NCI-H460 (cell line): Measurements from ENCODE around the gene HTR3C. TPM values are rescaled to one million over a fixed set of nuclear protein-coding genes. Genes with fewer than 3 reads are reported as not detected.

Source experiments
- DNase-seq: peaks from one replicate; pipeline ENCODE4 v3.0.0-alpha.2; 2016; ENCODE audit warnings: low read depth; ENCODE audit errors: extremely low read depth
- small RNA-seq, 2 experiments: library from RNA; depleted of rRNA; stranded (forward); fragments of <200 nt; gene quantifications; one replicate each; pipeline ENCODE3, GENCODE V24; 2014
- total RNA-seq: library from RNA; depleted of rRNA; stranded (reverse); fragments of >200 nt; shearing (Covaris generic); gene quantifications from 2 replicates; pipeline ENCODE4 v1.2.3, GENCODE V29; 2014; rRNA removed

The HTR3C gene
- total RNA-seq, 1 experiment from 2014 or later, result not detected

- no peak for DNase-seq
These were observed 29.2 kb downstream of the HTR3C start for GRCh38 chr3:184082034-184082433.

DNA sequence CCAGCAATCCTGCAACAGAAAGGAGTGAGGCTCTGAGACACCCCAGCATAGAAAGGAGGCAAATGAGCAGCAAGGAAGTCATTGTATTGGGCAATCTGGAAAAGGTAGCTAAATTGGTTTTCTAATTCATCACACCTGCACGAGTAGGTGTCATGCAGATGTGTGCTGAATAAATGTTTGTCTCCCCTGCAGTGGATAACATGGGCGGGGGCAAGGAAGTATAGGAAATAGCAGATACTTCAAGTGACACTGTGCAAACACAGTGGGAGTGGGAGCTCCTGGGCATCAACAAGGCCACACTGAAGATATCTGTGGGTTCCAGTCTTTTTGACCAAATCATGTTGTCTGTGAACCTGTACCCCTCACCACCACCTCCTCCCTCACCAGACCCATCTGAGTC lies 29.6 kb downstream of the HTR3C start:
- no peak for DNase-seq

DNA sequence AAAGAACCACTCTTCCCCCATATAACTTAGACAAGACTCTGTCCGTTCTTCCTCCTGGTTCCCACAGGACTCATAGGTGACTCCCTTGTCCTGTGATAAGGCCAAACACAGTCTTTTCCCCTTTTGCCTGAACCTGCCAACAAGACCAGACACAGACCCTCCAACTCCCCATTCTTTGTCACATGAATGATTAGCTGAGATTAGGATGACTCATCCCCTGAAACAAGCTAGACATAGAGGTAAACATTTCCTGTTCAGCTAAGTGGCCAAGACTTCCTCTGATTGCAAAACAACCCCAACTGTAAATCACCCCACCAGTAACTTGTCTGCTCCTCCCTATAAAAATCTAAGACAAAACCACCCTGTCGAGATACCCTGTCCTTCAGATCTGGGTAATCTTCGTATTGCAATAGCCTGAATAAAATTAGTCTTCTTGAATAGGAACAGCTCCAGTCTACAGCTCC lies 32.6 kb downstream of the HTR3C start:
- DNase-seq, result no peak

GRCh38 chr3:184092199-184092598 lies 39.4 kb downstream of the HTR3C start:
- DNase-seq, result no peak

GRCh38 chr3:184096811-184097383 lies 44.0 kb downstream of the HTR3C start, which contains the start of gene HTR3E:
Gene HTR3E (plus strand): TSS chr3:184097064. CDS start chr3:184097530, 466 bp downstream.
- DNase-seq, result no peak

GRCh38 chr3:184097556-184097955 lies 44.7 kb downstream of the HTR3C start:
- DNase-seq, result no peak

GRCh38 chr3:184099806-184100686 lies 47.2 kb downstream of the HTR3C start:
- DNase-seq, result no peak

Small RNAs within 50 kb of the gene (small RNA-seq; reads per million reads assigned to genes)
- 0 reads per million in 2 experiments for gene RF00019

Other genes with a start within 250 kb of the HTR3C start
- 0.72 and 0.84 TPM in 2 replicates for gene MAP6D1, start 227.5 kb upstream of the HTR3C start, total RNA-seq
- 46.9 and 48.1 TPM in 2 replicates for gene PARL, start 168.2 kb upstream of the HTR3C start, total RNA-seq
- 7.0 and 9.4 TPM in 2 replicates for gene ABCC5, start 35.2 kb upstream of the HTR3C start, total RNA-seq
- gene HTR3D, start 21.3 kb upstream of the HTR3C start, total RNA-seq, result not detected in 2 replicates
- not detected in 2 replicates for gene HTR3E, start 44.0 kb downstream of the HTR3C start, total RNA-seq
- gene EIF2B5, start 82.3 kb downstream of the HTR3C start, total RNA-seq, result 32.0 and 33.3 TPM in 2 replicates
- 16.1 and 19.4 TPM in 2 replicates for gene DVL3, start 102.3 kb downstream of the HTR3C start, total RNA-seq
- gene AP2M1, start 121.8 kb downstream of the HTR3C start, total RNA-seq, result 110 and 117 TPM in 2 replicates
- gene ABCF3, start 133.2 kb downstream of the HTR3C start, total RNA-seq, result 21.1 and 25.4 TPM in 2 replicates
- gene VWA5B2, start 176.5 kb downstream of the HTR3C start, total RNA-seq, result 0.35 TPM in 1 of 2 replicates, not detected in the other
- gene ALG3, start 195.9 kb downstream of the HTR3C start, total RNA-seq, result 50.7 and 52.9 TPM in 2 replicates
- 15.1 and 15.8 TPM in 2 replicates for gene EEF1AKMT4, start 196.6 kb downstream of the HTR3C start, total RNA-seq
- 0.23 TPM in 1 of 2 replicates, not detected in the other for gene CAMK2N2, start 208.5 kb downstream of the HTR3C start, total RNA-seq
- gene ECE2, start 223.0 kb downstream of the HTR3C start, total RNA-seq, result not detected in 2 replicates
- gene PSMD2, start 246.2 kb downstream of the HTR3C start, total RNA-seq, result 140 and 164 TPM in 2 replicates